Erythroblast (primary cell): ENCODE results near the gene C14orf132.

Experiments
- GATA1 ChIP-seq: IDR thresholded peaks from 2 replicates; pipeline ENCODE4 v1.6.1; 2011; ENCODE audit warnings: low read depth, mild to moderate bottlenecking, control low read depth, low read length, moderate library complexity
- POLR2A ChIP-seq: IDR thresholded peaks from 2 replicates; pipeline ENCODE4 v1.6.1; 2011; ENCODE audit warnings: mild to moderate bottlenecking, low read length

DNA sequence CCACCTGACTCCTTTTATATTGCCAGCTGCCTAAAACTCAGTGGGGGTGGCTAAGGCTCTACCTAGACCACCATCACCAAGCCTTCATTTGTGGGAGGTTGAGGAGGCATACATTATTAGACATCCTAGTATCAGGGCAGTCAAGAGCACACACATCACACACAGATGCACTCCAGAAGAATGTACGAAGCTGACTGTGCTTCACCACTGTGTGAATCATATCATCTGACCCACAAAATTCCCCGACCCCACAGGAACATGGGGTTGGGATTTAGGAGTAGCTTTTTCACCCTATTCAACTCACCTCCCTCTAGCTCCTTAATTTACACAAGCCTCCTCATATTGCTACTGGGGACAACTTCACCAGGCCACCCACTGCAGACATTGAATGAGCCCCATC lies 100.7 kb downstream of the C14orf132 start:
- no peak for TF ChIP-seq GATA1
- TF ChIP-seq POLR2A: no peak
